ENCODE data around the gene WWOX.

WWOX gene

DNA sequence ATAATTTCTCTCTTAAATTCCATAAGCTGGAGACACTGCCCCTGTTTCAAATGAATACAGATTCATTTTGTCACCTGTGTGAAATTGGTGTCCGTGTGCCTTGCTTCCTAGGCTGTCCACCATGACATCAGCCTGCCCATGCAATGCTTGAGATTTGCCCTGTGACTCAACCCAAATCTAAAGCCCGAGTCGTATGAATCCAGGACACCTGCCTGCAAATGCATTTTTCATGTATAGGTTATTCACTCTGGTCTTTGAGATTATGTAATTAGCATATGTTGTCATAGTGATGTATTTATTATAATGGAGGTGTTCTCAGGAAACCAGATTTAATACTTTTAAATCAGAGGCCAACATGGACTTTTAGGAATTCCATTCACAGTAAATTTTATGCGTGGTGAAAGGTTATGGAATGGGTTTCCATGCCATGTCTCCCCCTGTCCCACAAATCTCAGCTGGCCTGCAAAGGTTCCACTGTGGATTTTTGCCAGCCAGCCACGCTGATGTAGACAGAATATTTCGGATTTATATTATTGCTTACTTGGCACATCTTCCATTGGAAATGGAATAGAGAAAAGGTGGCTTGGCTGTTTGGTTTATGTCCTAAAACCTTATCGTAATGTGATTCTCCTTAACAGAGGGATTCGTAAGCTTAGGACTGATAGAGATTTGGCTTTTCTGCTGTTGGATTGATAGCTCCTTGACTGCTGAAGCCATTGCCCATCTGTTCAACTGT is 551.1 kb downstream of the WWOX start:
- DNase-seq (ENCODE audit: low read depth), result no peak
- H3K4me3 ChIP-seq (ENCODE audit: control insufficient read depth, low read depth, low read length), result no peak overlapping the region
- TF ChIP-seq, protein P1, sequence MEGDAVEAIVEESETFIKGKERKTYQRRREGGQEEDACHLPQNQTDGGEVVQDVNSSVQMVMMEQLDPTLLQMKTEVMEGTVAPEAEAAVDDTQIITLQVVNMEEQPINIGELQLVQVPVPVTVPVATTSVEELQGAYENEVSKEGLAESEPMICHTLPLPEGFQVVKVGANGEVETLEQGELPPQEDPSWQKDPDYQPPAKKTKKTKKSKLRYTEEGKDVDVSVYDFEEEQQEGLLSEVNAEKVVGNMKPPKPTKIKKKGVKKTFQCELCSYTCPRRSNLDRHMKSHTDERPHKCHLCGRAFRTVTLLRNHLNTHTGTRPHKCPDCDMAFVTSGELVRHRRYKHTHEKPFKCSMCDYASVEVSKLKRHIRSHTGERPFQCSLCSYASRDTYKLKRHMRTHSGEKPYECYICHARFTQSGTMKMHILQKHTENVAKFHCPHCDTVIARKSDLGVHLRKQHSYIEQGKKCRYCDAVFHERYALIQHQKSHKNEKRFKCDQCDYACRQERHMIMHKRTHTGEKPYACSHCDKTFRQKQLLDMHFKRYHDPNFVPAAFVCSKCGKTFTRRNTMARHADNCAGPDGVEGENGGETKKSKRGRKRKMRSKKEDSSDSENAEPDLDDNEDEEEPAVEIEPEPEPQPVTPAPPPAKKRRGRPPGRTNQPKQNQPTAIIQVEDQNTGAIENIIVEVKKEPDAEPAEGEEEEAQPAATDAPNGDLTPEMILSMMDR (IDR thresholded peaks at IDR 0.05; ENCODE audit: control insufficient read depth, insufficient read depth, low read depth, low read length, missing control alignments), result no peak

DNA sequence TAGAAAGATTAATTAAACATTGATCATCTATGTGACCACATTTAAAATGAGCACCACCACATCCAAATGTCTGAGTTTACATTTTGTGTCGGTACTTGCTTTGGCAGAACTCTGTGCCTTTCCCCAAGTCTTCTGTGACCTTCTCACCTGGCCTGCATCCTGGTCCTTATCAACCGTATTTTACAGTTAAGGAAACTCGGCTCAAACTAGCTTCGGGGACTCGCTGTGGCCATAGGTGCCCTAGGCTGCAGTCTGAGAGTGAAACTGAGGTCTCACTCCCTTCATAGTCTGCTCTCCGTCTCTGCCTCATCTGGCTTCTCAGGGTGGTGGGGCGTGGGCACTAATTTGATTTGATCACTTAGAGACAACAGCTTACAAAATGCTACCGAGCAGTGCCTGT is 555.5 kb downstream of the WWOX start:
- DNase-seq (ENCODE audit: low read depth), result no peak
- TF ChIP-seq, protein P1 (IDR thresholded peaks at IDR 0.05; ENCODE audit: control insufficient read depth, insufficient read depth, low read depth, low read length, missing control alignments), result no peak

DNA sequence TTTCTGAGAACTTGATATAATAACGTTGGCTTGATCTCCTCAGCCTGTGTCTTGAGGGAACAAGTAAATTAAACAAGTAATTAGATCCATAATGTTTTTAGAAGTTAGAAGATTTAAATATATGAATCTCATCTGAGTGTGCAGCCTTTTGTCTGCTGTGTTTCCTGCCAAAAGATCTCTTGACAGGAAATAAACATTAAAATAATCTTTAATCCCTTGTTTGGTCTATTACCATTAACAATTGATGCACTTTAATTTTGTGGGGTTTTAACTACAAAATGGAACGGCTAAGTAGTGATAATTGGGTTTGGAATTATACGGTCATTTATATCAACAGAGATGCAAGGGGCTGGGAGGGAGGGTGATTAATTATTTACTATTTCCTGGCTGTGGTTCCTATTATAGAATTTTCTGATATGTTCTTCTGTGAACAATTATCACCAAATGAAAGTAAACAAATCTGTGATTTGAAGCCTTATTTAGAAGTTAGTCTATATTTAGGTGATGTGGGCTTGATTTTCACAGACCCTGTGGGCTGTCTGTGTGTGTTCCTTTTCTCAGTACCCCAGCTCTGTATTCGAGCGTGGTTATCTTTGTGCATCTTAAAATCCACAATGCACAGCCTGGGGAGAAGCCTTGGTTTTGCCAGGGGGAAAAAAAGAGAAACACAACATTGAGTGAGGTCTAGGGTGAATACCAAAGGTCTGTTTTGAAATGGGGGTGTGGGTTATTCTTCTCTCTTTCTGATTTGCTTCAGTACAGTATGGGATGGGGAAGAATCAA is 556.1 kb downstream of the WWOX start:
- TF ChIP-seq, protein P1 (IDR thresholded peaks at IDR 0.05; ENCODE audit: control insufficient read depth, insufficient read depth, low read depth, low read length, missing control alignments), result no peak

More for the DNA sequence above, 555.5 kb downstream of the WWOX start:
- H3K4me3 ChIP-seq (ENCODE audit: control insufficient read depth, low read depth, low read length), result no peak overlapping the region

DNA sequence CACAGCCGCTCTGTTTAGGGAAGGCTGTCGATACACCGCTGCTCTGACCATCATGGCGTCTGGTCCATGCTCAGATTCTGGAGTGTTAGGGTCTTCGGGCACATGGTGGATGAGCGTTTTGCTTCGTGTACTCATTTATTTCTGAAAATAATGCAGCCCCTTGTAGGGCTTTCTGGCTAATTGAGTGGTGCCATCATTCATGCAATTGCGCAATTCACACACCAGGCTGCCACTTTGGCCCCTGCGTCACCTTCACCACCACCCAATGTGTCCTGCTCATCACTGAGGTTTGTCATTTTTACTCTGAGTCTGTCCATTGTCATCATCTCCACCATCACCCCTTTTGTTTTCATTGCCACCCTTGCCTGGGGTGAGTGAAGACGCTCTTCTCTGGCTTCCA is 557.4 kb downstream of the WWOX start:
- no peak overlapping the region for H3K4me3 ChIP-seq (ENCODE audit: control insufficient read depth, low read depth, low read length)
- TF ChIP-seq, protein P1 (IDR thresholded peaks at IDR 0.05; ENCODE audit: control insufficient read depth, insufficient read depth, low read depth, low read length, missing control alignments), result no peak
- DNase-seq (ENCODE audit: low read depth), result no peak

More for the DNA sequence above, 556.1 kb downstream of the WWOX start:
- H3K4me3 ChIP-seq (ENCODE audit: control insufficient read depth, low read depth, low read length), result no peak overlapping the region
- DNase-seq (ENCODE audit: low read depth), result no peak

DNA sequence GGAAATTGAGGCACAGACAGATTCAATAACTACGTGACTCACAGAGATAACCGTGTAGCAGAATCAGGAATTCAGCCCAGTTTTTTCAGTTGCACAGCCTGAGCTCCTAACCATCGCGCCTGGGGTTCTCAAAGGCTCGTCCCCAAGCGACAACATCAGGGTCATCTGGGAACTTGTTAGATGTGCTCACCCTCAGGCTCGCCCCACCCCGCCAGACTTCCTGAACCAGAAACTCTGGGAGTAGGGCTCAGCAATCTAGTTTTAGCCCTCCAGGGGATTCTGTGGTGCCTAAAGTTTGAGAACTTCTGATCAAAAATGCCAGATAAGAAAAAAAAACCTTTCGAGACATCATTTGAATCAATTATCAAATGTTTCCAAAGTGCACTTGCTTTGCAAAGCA is 559.8 kb downstream of the WWOX start:
- no peak for DNase-seq (ENCODE audit: low read depth)
- TF ChIP-seq, protein P1 (IDR thresholded peaks at IDR 0.05; ENCODE audit: control insufficient read depth, insufficient read depth, low read depth, low read length, missing control alignments), result no peak
- H3K4me3 ChIP-seq (ENCODE audit: control insufficient read depth, low read depth, low read length), result no peak overlapping the region

DNA sequence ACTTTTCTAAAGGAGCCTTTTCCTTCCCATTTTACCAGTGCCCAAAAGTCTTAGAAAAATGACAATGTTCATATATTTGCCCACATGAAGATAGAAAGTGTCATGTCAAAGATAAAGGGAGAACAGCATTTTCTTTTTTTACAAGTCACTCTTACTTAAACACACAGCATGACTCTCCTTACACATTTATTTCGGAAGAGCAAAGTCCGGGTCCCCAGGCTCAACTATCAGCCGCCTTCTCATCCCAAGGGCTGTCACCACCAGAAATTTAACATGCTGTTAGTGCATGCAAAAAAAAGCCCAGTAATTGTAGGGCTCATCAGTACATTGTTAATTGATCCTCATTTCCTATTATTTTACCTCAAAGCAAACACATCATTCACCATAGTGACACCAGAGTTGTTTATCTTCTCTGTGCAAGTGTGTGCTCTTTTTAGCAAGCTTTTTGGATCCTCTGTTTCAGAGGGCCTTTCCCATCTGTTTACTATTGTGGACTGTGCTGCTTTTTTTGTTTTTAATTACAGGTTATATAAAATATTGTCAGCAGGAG is 560.3 kb downstream of the WWOX start:
- no peak for DNase-seq (ENCODE audit: low read depth)
- TF ChIP-seq, protein P1 (IDR thresholded peaks at IDR 0.05; ENCODE audit: control insufficient read depth, insufficient read depth, low read depth, low read length, missing control alignments), result no peak
- no peak overlapping the region for H3K4me3 ChIP-seq (ENCODE audit: control insufficient read depth, low read depth, low read length)
